Measurements from ENCODE around the gene SUGCT.

Gene SUGCT

GRCh38 chr7:40468891-40469864 is 334.4 kb downstream of the SUGCT start:
- Histone ChIP-seq H3K9me3 (ENCODE audit: control insufficient read depth, insufficient read depth, low read length) (no peaks in the 10 kb centered on the region; the same call in 1 of the 2 replicates), H3K4me1 (ENCODE audit: insufficient read depth, low read length) (no peaks in the 10 kb centered on the region), H3K9ac (ENCODE audit: low read depth, low read length) (no peak overlapping the region), H3K36me3 (ENCODE audit: insufficient read depth, low read length) (no peaks in the 10 kb centered on the region)

DNA sequence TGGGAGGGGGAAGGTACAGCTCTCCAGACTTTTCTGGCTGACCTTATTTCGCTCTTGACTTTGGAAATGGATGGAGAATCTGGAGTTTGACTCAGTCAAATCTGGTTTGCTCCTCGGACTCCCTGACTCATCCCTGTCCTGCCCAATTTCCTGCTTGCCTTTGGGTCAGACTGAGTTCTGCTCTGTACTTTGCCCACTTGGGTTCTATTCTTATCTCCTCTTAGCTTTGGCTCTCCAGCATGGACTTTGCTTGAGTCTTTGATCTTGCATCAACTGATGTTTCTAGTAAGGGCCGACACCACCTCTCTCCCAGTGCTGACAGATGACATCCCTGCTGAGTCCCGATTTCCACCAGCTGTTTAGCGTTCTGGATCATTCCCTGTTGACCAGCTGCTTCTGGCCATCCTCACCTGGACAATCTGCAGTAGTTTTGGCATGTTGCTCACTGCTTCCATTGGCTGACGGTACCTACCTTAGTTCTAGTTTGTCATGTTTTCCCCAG is 335.3 kb downstream of the SUGCT start:
- H3K36me3 ChIP-seq (ENCODE audit: insufficient read depth, low read length): no peaks in the 10 kb centered on the region
- H3K4me1 ChIP-seq (ENCODE audit: insufficient read depth, low read length): no peaks in the 10 kb centered on the region
- H3K9me3 ChIP-seq (ENCODE audit: control insufficient read depth, insufficient read depth, low read length): no peaks in the 10 kb centered on the region; the same call in 1 of the 2 replicates
- H3K9ac ChIP-seq (ENCODE audit: low read depth, low read length): no peak overlapping the region

GRCh38 chr7:40470817-40471216 is 336.0 kb downstream of the SUGCT start:
- no peaks in the 10 kb centered on the region; the same call in 1 of the 2 replicates for H3K9me3 ChIP-seq (ENCODE audit: control insufficient read depth, insufficient read depth, low read length)
- no peaks in the 10 kb centered on the region for H3K4me1 ChIP-seq (ENCODE audit: insufficient read depth, low read length)
- no peaks in the 10 kb centered on the region for H3K36me3 ChIP-seq (ENCODE audit: insufficient read depth, low read length)
- H3K9ac ChIP-seq (ENCODE audit: low read depth, low read length): no peak overlapping the region

- H3K4me1 ChIP-seq (ENCODE audit: insufficient read depth, low read length): no peaks in the 10 kb centered on the region
- no peaks in the 10 kb centered on the region for H3K36me3 ChIP-seq (ENCODE audit: insufficient read depth, low read length)
- H3K9ac ChIP-seq (ENCODE audit: low read depth, low read length): no peak overlapping the region
- no peaks in the 10 kb centered on the region; the same call in 1 of the 2 replicates for H3K9me3 ChIP-seq (ENCODE audit: control insufficient read depth, insufficient read depth, low read length)
Measured at GRCh38 chr7:40471891-40472290, 337.1 kb downstream of the SUGCT start.

GRCh38 chr7:40474790-40475680 is 340.2 kb downstream of the SUGCT start:
- H3K9me3 ChIP-seq (ENCODE audit: control insufficient read depth, insufficient read depth, low read length): no peaks in the 10 kb centered on the region; the same call in 1 of the 2 replicates
- H3K9ac ChIP-seq (ENCODE audit: low read depth, low read length): no peak overlapping the region
- no peaks in the 10 kb centered on the region for H3K36me3 ChIP-seq (ENCODE audit: insufficient read depth, low read length)
- no peaks in the 10 kb centered on the region for H3K4me1 ChIP-seq (ENCODE audit: insufficient read depth, low read length)

- no peak overlapping the region for H3K9ac ChIP-seq (ENCODE audit: low read depth, low read length)
- no peaks in the 10 kb centered on the region for H3K4me1 ChIP-seq (ENCODE audit: insufficient read depth, low read length)
- no peaks in the 10 kb centered on the region; the same call in 1 of the 2 replicates for H3K9me3 ChIP-seq (ENCODE audit: control insufficient read depth, insufficient read depth, low read length)
- no peaks in the 10 kb centered on the region for H3K36me3 ChIP-seq (ENCODE audit: insufficient read depth, low read length)
Measured at GRCh38 chr7:40475681-40475982, 340.8 kb downstream of the SUGCT start.

- Histone ChIP-seq H3K36me3 (ENCODE audit: insufficient read depth, low read length) (no peaks in the 10 kb centered on the region), H3K9ac (ENCODE audit: low read depth, low read length) (no peak overlapping the region), H3K9me3 (ENCODE audit: control insufficient read depth, insufficient read depth, low read length) (no peaks in the 10 kb centered on the region; the same call in 1 of the 2 replicates), H3K4me1 (ENCODE audit: insufficient read depth, low read length) (no peaks in the 10 kb centered on the region)
Measured at GRCh38 chr7:40477094-40477493, 342.3 kb downstream of the SUGCT start.

GRCh38 chr7:40482845-40483244 is 348.0 kb downstream of the SUGCT start:
- Histone ChIP-seq H3K4me1 (ENCODE audit: insufficient read depth, low read length) (no peaks in the 10 kb centered on the region), H3K9me3 (ENCODE audit: control insufficient read depth, insufficient read depth, low read length) (no peaks in the 10 kb centered on the region), H3K9ac (ENCODE audit: low read depth, low read length) (no peak overlapping the region), H3K36me3 (ENCODE audit: insufficient read depth, low read length) (no peaks in the 10 kb centered on the region)

DNA sequence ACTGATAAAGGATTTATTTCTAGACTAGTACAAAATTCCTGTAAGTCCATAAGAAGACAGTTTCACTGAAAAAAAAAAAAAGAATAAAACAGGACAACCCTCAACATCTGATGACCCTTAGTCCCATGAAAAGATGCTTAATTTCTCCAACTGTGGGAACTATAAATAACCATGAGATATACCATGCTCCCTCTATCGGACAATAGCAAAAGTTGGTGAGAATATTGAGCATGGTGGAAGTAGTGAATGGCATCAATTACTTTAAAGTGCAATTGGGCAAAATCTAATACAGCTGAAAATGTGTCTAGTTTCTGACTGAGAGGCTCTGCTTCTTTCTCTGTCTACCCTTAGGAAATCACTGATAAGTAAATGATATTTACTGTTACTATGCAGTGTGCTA is 348.8 kb downstream of the SUGCT start:
- Histone ChIP-seq H3K9me3 (ENCODE audit: control insufficient read depth, insufficient read depth, low read length) (no peaks in the 10 kb centered on the region), H3K36me3 (ENCODE audit: insufficient read depth, low read length) (no peaks in the 10 kb centered on the region), H3K4me1 (ENCODE audit: insufficient read depth, low read length) (no peaks in the 10 kb centered on the region), H3K9ac (ENCODE audit: low read depth, low read length) (no peak overlapping the region)

- Histone ChIP-seq H3K36me3 (ENCODE audit: insufficient read depth, low read length) (no peaks in the 10 kb centered on the region), H3K9me3 (ENCODE audit: control insufficient read depth, insufficient read depth, low read length) (no peaks in the 10 kb centered on the region), H3K9ac (ENCODE audit: low read depth, low read length) (no peak overlapping the region), H3K4me1 (ENCODE audit: insufficient read depth, low read length) (no peaks in the 10 kb centered on the region)
Measured at GRCh38 chr7:40489844-40490602, 355.2 kb downstream of the SUGCT start.

DNA sequence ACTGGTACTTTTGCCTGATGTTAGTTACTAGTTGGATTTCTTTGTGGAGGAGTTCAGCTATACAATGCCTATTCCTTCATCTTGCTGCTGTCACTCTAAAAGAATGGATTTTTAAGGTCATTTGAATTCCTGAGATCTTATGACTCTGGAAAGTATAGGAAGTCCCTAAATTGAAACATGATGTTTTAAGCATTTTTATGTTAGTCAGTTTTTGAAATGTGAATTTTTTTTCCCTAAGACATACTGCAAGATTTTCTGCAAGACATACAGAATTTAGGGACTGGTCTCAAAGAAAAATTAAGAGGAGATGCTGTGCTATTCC is 355.8 kb downstream of the SUGCT start:
- Histone ChIP-seq H3K4me1 (ENCODE audit: insufficient read depth, low read length) (no peaks in the 10 kb centered on the region), H3K36me3 (ENCODE audit: insufficient read depth, low read length) (no peaks in the 10 kb centered on the region), H3K9me3 (ENCODE audit: control insufficient read depth, insufficient read depth, low read length) (no peaks in the 10 kb centered on the region), H3K9ac (ENCODE audit: low read depth, low read length) (no peak overlapping the region)

DNA sequence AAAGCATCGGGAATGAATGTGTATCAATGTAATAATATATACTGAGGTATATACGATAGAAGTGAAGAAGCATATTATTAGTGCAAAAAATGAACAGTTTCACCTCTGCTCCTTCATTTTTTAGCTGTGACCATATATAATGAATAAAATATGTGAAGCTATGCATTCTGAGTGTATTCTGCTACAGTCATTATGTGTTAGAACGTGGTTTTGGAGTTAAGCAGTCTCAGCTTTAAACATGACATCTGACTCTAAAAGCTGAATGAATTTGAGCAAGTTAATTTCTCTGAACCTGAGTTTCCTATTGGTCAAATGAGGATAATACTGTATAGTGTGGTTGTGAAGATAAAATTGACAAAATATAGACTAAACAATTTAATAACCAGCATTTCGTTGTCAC is 358.1 kb downstream of the SUGCT start:
- no peaks in the 10 kb centered on the region for H3K36me3 ChIP-seq (ENCODE audit: insufficient read depth, low read length)
- no peak overlapping the region for H3K9ac ChIP-seq (ENCODE audit: low read depth, low read length)
- no peaks in the 10 kb centered on the region for H3K4me1 ChIP-seq (ENCODE audit: insufficient read depth, low read length)

DNA sequence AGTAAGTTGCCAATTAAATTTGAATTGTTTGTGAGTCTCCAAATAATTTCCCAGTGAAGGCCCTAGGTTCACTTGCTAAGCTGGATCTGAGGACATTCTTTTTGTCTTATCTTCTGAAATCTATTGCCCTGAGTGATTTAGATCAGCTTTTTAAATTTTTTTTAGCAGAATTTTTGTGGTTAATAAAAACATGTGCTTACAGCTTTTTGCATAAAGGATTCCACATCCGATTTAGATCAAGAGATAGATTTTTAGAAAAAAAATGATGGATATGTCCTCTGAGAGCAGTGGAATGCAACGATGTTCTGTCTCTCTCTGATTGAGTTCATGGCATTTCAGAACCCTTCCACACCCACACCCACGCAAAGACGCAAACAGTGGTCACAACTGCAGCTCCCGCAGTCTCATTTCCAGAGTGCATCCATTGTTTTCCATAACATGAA is 358.8 kb downstream of the SUGCT start:
- Histone ChIP-seq H3K36me3 (ENCODE audit: insufficient read depth, low read length) (no peaks in the 10 kb centered on the region), H3K9me3 (ENCODE audit: control insufficient read depth, insufficient read depth, low read length) (no peaks in the 10 kb centered on the region), H3K9ac (ENCODE audit: low read depth, low read length) (no peak overlapping the region), H3K4me1 (ENCODE audit: insufficient read depth, low read length) (no peaks in the 10 kb centered on the region)

More for the DNA sequence above, 358.1 kb downstream of the SUGCT start:
- H3K9me3 ChIP-seq (ENCODE audit: control insufficient read depth, insufficient read depth, low read length): no peaks in the 10 kb centered on the region

DNA sequence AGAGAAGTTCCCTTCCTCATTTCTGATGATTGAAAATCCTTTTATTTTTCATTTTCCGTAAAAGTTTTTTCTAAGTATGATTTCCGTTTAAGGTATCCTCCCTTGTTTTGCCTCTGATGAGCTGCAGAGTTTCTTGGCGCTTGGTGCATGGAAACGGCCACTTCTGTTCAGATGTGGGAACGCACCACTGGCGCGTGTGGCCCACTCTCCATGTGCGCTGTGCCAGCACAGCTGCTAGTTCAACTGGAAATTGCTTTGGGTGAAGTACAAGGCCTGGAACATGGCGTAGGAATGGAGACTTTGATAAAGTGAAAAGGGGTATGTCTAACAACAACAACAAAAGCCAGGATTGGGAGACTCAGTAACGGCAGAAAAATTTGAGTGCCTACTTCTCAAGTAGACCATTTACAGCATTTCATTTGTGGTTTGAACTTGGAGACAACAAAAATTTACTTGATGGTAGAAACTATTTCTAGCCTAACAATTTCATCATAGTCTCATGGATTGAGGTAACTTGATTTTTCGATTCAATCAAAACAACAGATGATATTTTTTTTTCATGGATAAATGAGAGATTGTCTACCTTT is 364.2 kb downstream of the SUGCT start:
- Histone ChIP-seq H3K9ac (ENCODE audit: low read depth, low read length) (no peak overlapping the region), H3K9me3 (ENCODE audit: control insufficient read depth, insufficient read depth, low read length) (no peaks in the 10 kb centered on the region), H3K4me1 (ENCODE audit: insufficient read depth, low read length) (no peaks in the 10 kb centered on the region), H3K36me3 (ENCODE audit: insufficient read depth, low read length) (no peaks in the 10 kb centered on the region)
